Measurements from ENCODE around the gene ZBTB20.

GRCh38 chr3:114698146-114699105 is 448.7 kb downstream of the ZBTB20 start:
- TF ChIP-seq CTCF (conservative IDR thresholded peaks at IDR 0.05 in 1 of 2, IDR thresholded peaks at IDR 0.05 in 1 of 2; ENCODE audit: low read depth in 1 of 2, low read length in 2 of 2) (no peak), EZH2 (IDR thresholded peaks at IDR 0.05; ENCODE audit: low read length, missing control alignments) (no peak)
